T-helper 17 cell (primary cell): ENCODE data around the gene PPA1. TPM values are rescaled to one million over a fixed set of nuclear protein-coding genes. Genes with fewer than 3 reads are reported as not detected.

ENCODE experiments used
- ATAC-seq: fragments of 150-1000 bp; cut with Tn5 transposase; 2 replicates; pipeline ENCODE4 v1.10.0; 2021; ENCODE audit warnings: mild to moderate bottlenecking, moderate library complexity
- DNase-seq, 3 donors: peaks; one replicate each; pipeline versions ENCODE4 v3.0.0 to v3.0.0-alpha.2; 2020 to 2021
- H3K9me3 ChIP-seq: one replicate; pipeline ENCODE4 v1.7.0; 2013; ENCODE audit warnings: low read length, mild to moderate bottlenecking; ENCODE audit not compliant: control insufficient read depth, poor library complexity, severe bottlenecking
- H3K27ac Mint-ChIP-seq: one replicate; pipeline ENCODE4 v1.8.0; 2022; ENCODE audit warnings: mild to moderate bottlenecking, moderate library complexity, mixed read lengths
- H3K27me3 Mint-ChIP-seq: one replicate; pipeline ENCODE4 v1.8.0; 2022; ENCODE audit warnings: mixed read lengths
- H3K36me3 Mint-ChIP-seq: one replicate; pipeline ENCODE4 v1.8.0; 2022; ENCODE audit warnings: low read depth, mixed read lengths
- H3K4me1 Mint-ChIP-seq: one replicate; pipeline ENCODE4 v1.8.0; 2022; ENCODE audit warnings: mild to moderate bottlenecking, mixed read lengths
- H3K4me3 Mint-ChIP-seq: one replicate; pipeline ENCODE4 v1.8.0; 2022; ENCODE audit warnings: mild to moderate bottlenecking, moderate library complexity, mixed read lengths
- total RNA-seq, 4 donors: library from RNA in 2 of 4; stranded (reverse) in 2 of 4; gene quantifications; one replicate each; pipeline ENCODE4 v1.2.3 and lab custom pipeline; 2022 to 2026

PPA1 gene
- total RNA-seq, 2 donors from 2014 or later = 69.8 to 80.9 TPM

GRCh38 chr10:70222340-70222794, 10.9 kb downstream of the PPA1 start:
- Mint-ChIP-seq H3K4me3 (no peak overlapping the region), H3K36me3 (peaks cover 5% of the 10 kb centered on the region), H3K27me3 (no peaks in the 10 kb centered on the region), H3K27ac (no peak overlapping the region), H3K4me1 (peaks cover 16% of the 10 kb centered on the region)
- no peaks in the 10 kb centered on the region for H3K9me3 ChIP-seq
- DNase-seq (no peak), ATAC-seq (no peak)

GRCh38 chr10:70221030-70221429, 12.2 kb downstream of the PPA1 start:
- Mint-ChIP-seq H3K27ac (no peak overlapping the region), H3K36me3 (peaks cover 5% of the 10 kb centered on the region), H3K27me3 (no peaks in the 10 kb centered on the region), H3K4me1 (peaks cover 16% of the 10 kb centered on the region), H3K4me3 (peak overlapping the region; percentile 31)
- ATAC-seq = no peak
- no peak for DNase-seq
- H3K9me3 ChIP-seq = no peaks in the 10 kb centered on the region

GRCh38 chr10:70212879-70213278, 20.4 kb downstream of the PPA1 start:
- Mint-ChIP-seq H3K27me3 (no peaks in the 10 kb centered on the region), H3K4me1 (no peaks in the 10 kb centered on the region), H3K27ac (peak overlapping the region; percentile 67), H3K36me3 (peaks cover 2% of the 10 kb centered on the region), H3K4me3 (no peak overlapping the region)
- DNase-seq (no peak), ATAC-seq (no peak)
- H3K9me3 ChIP-seq = no peaks in the 10 kb centered on the region

- H3K36me3 Mint-ChIP-seq = peaks cover 2% of the 10 kb centered on the region
These were observed 21.0 kb downstream of the PPA1 start for GRCh38 chr10:70212277-70212676.

GRCh38 chr10:70206762-70207161, 26.5 kb downstream of the PPA1 start:
- ATAC-seq (no peak), DNase-seq (no peak)
- no peaks in the 10 kb centered on the region for H3K9me3 ChIP-seq
- no peak overlapping the region for H3K4me3 Mint-ChIP-seq
- no peaks in the 10 kb centered on the region for H3K27me3 Mint-ChIP-seq
- H3K4me1 Mint-ChIP-seq = no peaks in the 10 kb centered on the region
- H3K27ac Mint-ChIP-seq = no peak overlapping the region
- H3K36me3 Mint-ChIP-seq = peaks cover 2% of the 10 kb centered on the region

More at GRCh38 chr10:70212277-70212676, 21.0 kb downstream of the PPA1 start:
- Mint-ChIP-seq H3K4me1 (no peaks in the 10 kb centered on the region), H3K27me3 (no peaks in the 10 kb centered on the region), H3K4me3 (no peak overlapping the region), H3K27ac (peak overlapping the region; percentile 67)
- H3K9me3 ChIP-seq = no peaks in the 10 kb centered on the region
- DNase-seq = no peak
- ATAC-seq = no peak

GRCh38 chr10:70201105-70201504, 32.1 kb downstream of the PPA1 start:
- H3K9me3 ChIP-seq = no peaks in the 10 kb centered on the region
- Mint-ChIP-seq H3K27me3 (no peaks in the 10 kb centered on the region), H3K27ac (no peak overlapping the region), H3K36me3 (peaks cover 2% of the 10 kb centered on the region), H3K4me3 (no peak overlapping the region), H3K4me1 (peaks cover 3% of the 10 kb centered on the region)
- DNase-seq (no peak), ATAC-seq (no peak)

- Mint-ChIP-seq H3K27me3 (no peaks in the 10 kb centered on the region), H3K27ac (no peak overlapping the region), H3K4me1 (peaks cover 3% of the 10 kb centered on the region), H3K4me3 (no peak overlapping the region), H3K36me3 (no peaks in the 10 kb centered on the region)
- no peaks in the 10 kb centered on the region for H3K9me3 ChIP-seq
- no peak for DNase-seq
- no peak for ATAC-seq
These were observed 34.3 kb downstream of the PPA1 start for GRCh38 chr10:70198696-70199466.

- peak overlapping the region; percentile 5 for H3K4me3 Mint-ChIP-seq
- peaks cover 3% of the 10 kb centered on the region for H3K4me1 Mint-ChIP-seq
- H3K36me3 Mint-ChIP-seq = no peaks in the 10 kb centered on the region
- no peak for ATAC-seq
- H3K27ac Mint-ChIP-seq = no peak overlapping the region
- H3K9me3 ChIP-seq = no peaks in the 10 kb centered on the region
- no peak for DNase-seq
- no peaks in the 10 kb centered on the region for H3K27me3 Mint-ChIP-seq
These were observed 35.8 kb downstream of the PPA1 start for GRCh38 chr10:70197235-70197945.

GRCh38 chr10:70193391-70193844, 39.8 kb downstream of the PPA1 start:
- no peak overlapping the region for H3K27ac Mint-ChIP-seq
- no peaks in the 10 kb centered on the region for H3K36me3 Mint-ChIP-seq
- peaks cover 3% of the 10 kb centered on the region for H3K4me1 Mint-ChIP-seq
- DNase-seq = no peak
- ATAC-seq = no peak
- H3K9me3 ChIP-seq = no peaks in the 10 kb centered on the region
- H3K27me3 Mint-ChIP-seq = no peaks in the 10 kb centered on the region
- H3K4me3 Mint-ChIP-seq = no peak overlapping the region

GRCh38 chr10:70192326-70192968, 40.8 kb downstream of the PPA1 start:
- Mint-ChIP-seq H3K4me1 (peaks cover under 1% of the 10 kb centered on the region), H3K27ac (no peak overlapping the region), H3K27me3 (no peaks in the 10 kb centered on the region), H3K36me3 (no peaks in the 10 kb centered on the region), H3K4me3 (no peak overlapping the region)
- ATAC-seq (no peak), DNase-seq (no peak)
- no peaks in the 10 kb centered on the region for H3K9me3 ChIP-seq

- H3K4me1 Mint-ChIP-seq = no peaks in the 10 kb centered on the region
- H3K9me3 ChIP-seq = no peaks in the 10 kb centered on the region
- H3K27ac Mint-ChIP-seq = no peak overlapping the region
- no peak overlapping the region for H3K4me3 Mint-ChIP-seq
- ATAC-seq (no peak), DNase-seq (no peak)
- no peaks in the 10 kb centered on the region for H3K27me3 Mint-ChIP-seq
- H3K36me3 Mint-ChIP-seq = no peaks in the 10 kb centered on the region
These were observed 41.3 kb downstream of the PPA1 start for GRCh38 chr10:70191972-70192305.

- Mint-ChIP-seq H3K36me3 (no peaks in the 10 kb centered on the region), H3K27ac (no peak overlapping the region), H3K4me1 (no peaks in the 10 kb centered on the region), H3K27me3 (no peaks in the 10 kb centered on the region), H3K4me3 (no peak overlapping the region)
- ATAC-seq (no peak), DNase-seq (no peak)
- H3K9me3 ChIP-seq = no peaks in the 10 kb centered on the region
These were observed 41.9 kb downstream of the PPA1 start for GRCh38 chr10:70191161-70191971.

- H3K36me3 Mint-ChIP-seq = no peaks in the 10 kb centered on the region
- H3K27me3 Mint-ChIP-seq = peaks cover 2% of the 10 kb centered on the region
- no peak for ATAC-seq
These were observed 42.6 kb downstream of the PPA1 start for GRCh38 chr10:70190581-70190980.

More at GRCh38 chr10:70190581-70190980, 42.6 kb downstream of the PPA1 start:
- Mint-ChIP-seq H3K27ac (no peak overlapping the region), H3K4me3 (no peak overlapping the region), H3K4me1 (no peaks in the 10 kb centered on the region)
- DNase-seq = no peak
- no peaks in the 10 kb centered on the region for H3K9me3 ChIP-seq
